GM19372 (cell line): ENCODE results near the gene CSF3R.
"Not testable (repeated sequence)": the region's sequence is repeated elsewhere in the genome, so short reads cannot be mapped to it uniquely, and the experiment has no call there.

Source experiments
- ATAC-seq: cut with Tn5 transposase; IDR thresholded peaks from one replicate; pipeline ENCODE4 v1.9.1; 2021; ENCODE audit warnings: mild to moderate bottlenecking, low read depth, moderate library complexity; ENCODE audit not compliant: unreplicated experiment

CSF3R gene

GRCh38 chr1:36513676-36514473 lies 31.2 kb upstream of the CSF3R start:
- no peak for ATAC-seq

GRCh38 chr1:36512842-36513241 lies 30.1 kb upstream of the CSF3R start:
- no peak for ATAC-seq

- ATAC-seq: no peak
Measured at GRCh38 chr1:36511804-36512798, 29.4 kb upstream of the CSF3R start.

- ATAC-seq: not testable (repeated sequence)
Measured at GRCh38 chr1:36511220-36511619, 28.5 kb upstream of the CSF3R start.

- no peak for ATAC-seq
Measured at GRCh38 chr1:36510418-36510817, 27.7 kb upstream of the CSF3R start.

GRCh38 chr1:36508257-36508656 lies 25.5 kb upstream of the CSF3R start:
- ATAC-seq: no peak

GRCh38 chr1:36506276-36506920 lies 23.7 kb upstream of the CSF3R start:
- no peak for ATAC-seq

- no peak for ATAC-seq
Measured at GRCh38 chr1:36503733-36504132, 21.0 kb upstream of the CSF3R start.

- no peak for ATAC-seq
Measured at GRCh38 chr1:36503159-36503558, 20.4 kb upstream of the CSF3R start.

- no peak for ATAC-seq
Measured at GRCh38 chr1:36502616-36503015, 19.9 kb upstream of the CSF3R start.

GRCh38 chr1:36501911-36502310 lies 19.2 kb upstream of the CSF3R start:
- ATAC-seq: not testable (repeated sequence)

GRCh38 chr1:36497207-36497606 lies 14.5 kb upstream of the CSF3R start:
- ATAC-seq: no peak

- no peak for ATAC-seq
Measured at GRCh38 chr1:36494971-36495370, 12.3 kb upstream of the CSF3R start.

- no peak for ATAC-seq
Measured at GRCh38 chr1:36493524-36493923, 10.8 kb upstream of the CSF3R start.

GRCh38 chr1:36492491-36492890 lies 9.8 kb upstream of the CSF3R start:
- no peak for ATAC-seq

GRCh38 chr1:36489258-36490051 lies 6.7 kb upstream of the CSF3R start:
- ATAC-seq: not testable (repeated sequence)

- ATAC-seq: no peak
Measured at GRCh38 chr1:36487906-36488305, 5.2 kb upstream of the CSF3R start.

GRCh38 chr1:36487336-36487725 lies 4.6 kb upstream of the CSF3R start:
- ATAC-seq: not testable (repeated sequence)

- ATAC-seq: no peak
Measured at GRCh38 chr1:36486439-36487335, 4.0 kb upstream of the CSF3R start.
